Measurements from ENCODE around the gene LAMA3.
A peak's percentile ranks its signal among the peaks of the same experiment; 100 is the strongest.

The LAMA3 gene

DNA sequence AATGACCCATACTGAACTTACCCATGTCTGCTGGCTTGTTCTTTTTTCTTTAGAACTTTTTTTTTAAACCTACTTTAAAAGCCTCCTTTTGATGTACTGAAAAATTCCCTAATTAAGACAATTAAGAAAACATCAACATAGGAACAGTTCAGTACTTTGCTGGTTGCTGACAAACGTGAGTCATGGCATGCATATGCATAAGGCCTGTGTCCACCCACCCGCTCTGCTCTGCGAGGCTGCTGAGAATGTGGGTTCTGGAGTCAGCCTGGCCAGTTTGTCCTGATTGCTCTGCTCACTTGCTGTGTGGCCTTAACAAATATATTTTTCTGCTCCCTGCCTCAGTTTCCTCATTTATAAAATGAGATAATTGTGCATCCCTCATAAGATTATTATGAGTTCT is 27.3 kb downstream of the LAMA3 start:
- H3K36me3 ChIP-seq, result no peaks in the 10 kb centered on the region
- no peak overlapping the region for H3K27ac ChIP-seq
- H3K9me3 ChIP-seq, result no peaks in the 10 kb centered on the region
- peaks cover 0 to 28% (median 9%) of the 10 kb centered on the region in 4 donors for H3K4me1 ChIP-seq
- no peaks in the 10 kb centered on the region for H3K27me3 ChIP-seq
- intact Hi-C loops (cut with DNase I; ENCODE audit: low total_unique reads), result no loop called here
- H3K4me3 ChIP-seq, result no peak overlapping the region
- TF ChIP-seq, protein P1, sequence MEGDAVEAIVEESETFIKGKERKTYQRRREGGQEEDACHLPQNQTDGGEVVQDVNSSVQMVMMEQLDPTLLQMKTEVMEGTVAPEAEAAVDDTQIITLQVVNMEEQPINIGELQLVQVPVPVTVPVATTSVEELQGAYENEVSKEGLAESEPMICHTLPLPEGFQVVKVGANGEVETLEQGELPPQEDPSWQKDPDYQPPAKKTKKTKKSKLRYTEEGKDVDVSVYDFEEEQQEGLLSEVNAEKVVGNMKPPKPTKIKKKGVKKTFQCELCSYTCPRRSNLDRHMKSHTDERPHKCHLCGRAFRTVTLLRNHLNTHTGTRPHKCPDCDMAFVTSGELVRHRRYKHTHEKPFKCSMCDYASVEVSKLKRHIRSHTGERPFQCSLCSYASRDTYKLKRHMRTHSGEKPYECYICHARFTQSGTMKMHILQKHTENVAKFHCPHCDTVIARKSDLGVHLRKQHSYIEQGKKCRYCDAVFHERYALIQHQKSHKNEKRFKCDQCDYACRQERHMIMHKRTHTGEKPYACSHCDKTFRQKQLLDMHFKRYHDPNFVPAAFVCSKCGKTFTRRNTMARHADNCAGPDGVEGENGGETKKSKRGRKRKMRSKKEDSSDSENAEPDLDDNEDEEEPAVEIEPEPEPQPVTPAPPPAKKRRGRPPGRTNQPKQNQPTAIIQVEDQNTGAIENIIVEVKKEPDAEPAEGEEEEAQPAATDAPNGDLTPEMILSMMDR (IDR thresholded peaks at IDR 0.05), result no peak
- no peak for DNase-seq

DNA sequence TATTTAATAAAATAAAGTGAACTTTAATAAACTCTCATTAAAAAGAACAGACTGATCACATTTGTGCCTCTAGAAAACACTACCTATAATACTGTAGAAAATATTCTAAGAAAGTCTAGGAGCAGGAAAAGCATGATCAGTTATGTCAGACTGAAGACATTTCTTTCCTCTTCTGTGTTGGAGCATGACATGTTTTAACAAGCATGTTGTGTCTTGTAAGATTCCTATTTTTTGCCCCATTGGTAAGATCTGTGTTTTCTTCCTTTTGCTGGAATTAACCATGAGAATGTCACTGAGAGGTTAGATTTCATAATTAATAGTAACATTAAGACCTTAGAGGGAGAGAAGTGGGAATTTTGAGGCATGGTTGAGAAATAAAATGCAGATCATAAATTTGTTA is 27.7 kb downstream of the LAMA3 start:
- intact Hi-C loops (cut with DNase I; ENCODE audit: low total_unique reads), result no loop called here
- Histone ChIP-seq H3K4me1 (peaks cover 0 to 28% (median 9%) of the 10 kb centered on the region in 4 donors), H3K9me3 (no peaks in the 10 kb centered on the region), H3K36me3 (no peaks in the 10 kb centered on the region), H3K27me3 (no peaks in the 10 kb centered on the region), H3K4me3 (no peak overlapping the region), H3K27ac (no peak overlapping the region)
- no peak for DNase-seq
- TF ChIP-seq, protein P1 (IDR thresholded peaks at IDR 0.05), result no peak

DNA sequence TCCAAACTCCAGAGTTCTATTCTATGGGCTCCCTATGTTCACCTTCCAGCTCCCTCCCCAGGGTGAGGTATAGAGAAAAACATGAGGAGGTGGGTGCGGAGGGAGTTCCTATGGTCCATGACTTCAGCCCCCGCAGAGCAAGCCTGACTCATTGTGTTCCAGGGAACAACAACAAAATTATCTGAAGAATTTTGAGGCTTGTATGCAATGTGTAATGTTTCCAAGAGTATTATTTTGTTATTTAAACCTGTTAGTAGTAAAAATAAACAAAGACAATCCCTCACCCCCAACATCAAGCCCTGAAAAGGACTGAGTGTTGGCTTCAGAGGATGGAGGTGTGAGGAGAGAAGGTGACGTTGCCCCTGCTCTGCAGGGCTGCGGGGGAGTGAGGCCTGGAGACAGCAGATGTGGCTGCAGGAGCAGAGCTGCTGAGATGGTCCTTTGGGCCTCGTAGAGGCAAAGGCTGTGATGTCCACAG is 29.0 kb downstream of the LAMA3 start:
- Histone ChIP-seq H3K4me1 (peaks cover 0 to 28% (median 9%) of the 10 kb centered on the region in 4 donors), H3K27ac (peak overlapping the region in 1 of 2 donors; percentile 16), H3K9me3 (no peaks in the 10 kb centered on the region), H3K27me3 (no peaks in the 10 kb centered on the region), H3K36me3 (no peaks in the 10 kb centered on the region), H3K4me3 (no peak overlapping the region)
- TF ChIP-seq, protein P1 (IDR thresholded peaks at IDR 0.05), result no peak
- no peak for DNase-seq
- intact Hi-C loops (cut with DNase I; ENCODE audit: low total_unique reads), result no loop called here

DNA sequence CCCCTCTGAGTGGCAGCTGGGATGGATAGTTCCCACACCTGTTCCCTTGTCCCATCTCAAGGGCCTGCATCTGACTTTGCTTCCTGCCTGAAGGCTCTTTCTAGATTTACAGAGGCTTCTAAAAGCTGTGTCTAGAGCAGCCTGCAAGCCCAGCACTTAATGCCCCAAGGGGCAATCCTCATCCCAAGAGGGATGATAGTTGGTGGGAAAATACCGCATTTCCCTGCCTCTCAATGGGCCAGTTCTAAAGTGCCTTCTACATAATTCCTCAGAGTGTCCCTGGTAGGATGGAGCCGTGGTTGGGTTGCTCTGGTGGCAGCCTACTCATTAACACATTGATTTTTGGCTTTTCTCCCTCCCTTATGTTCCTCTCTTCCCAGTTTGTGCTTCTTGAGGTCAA is 29.5 kb downstream of the LAMA3 start:
- H3K27me3 ChIP-seq, result no peaks in the 10 kb centered on the region
- no peak for DNase-seq
- no peaks in the 10 kb centered on the region for H3K36me3 ChIP-seq
- H3K27ac ChIP-seq, result peak overlapping the region in 1 of 2 donors; percentile 16
- TF ChIP-seq, protein P1 (IDR thresholded peaks at IDR 0.05), result no peak
- peaks cover 0 to 28% (median 9%) of the 10 kb centered on the region in 4 donors for H3K4me1 ChIP-seq
- intact Hi-C loops (cut with DNase I; ENCODE audit: low total_unique reads), result no loop called here
- no peak overlapping the region for H3K4me3 ChIP-seq
- no peaks in the 10 kb centered on the region for H3K9me3 ChIP-seq

DNA sequence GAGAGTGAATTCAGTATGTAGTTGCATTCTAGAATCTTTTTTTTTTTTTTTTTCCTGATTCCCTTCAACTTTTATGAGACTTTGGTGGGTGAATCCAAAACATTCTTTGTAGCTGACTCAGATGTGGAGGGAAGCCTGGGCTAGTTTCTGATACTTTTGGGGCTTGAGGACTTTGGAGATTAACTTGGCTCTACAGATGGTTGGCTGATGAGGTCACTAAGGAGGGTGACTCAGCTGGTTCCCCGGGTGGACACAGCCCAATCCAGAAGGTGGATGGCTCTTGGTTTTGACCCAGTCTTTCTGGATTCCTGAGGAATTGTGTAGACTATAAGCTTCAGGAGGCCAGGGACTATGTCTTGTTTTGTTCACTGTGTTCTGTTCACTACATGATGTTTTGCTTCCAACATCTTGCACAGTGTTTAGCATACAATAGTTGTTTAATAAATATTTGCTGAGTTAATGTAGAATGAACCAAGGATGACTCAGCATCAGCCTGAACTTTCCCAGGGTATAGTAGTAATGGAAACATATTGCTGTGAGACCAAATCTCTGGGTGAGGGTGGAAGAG is 30.5 kb downstream of the LAMA3 start:
- DNase-seq, result no peak
- Histone ChIP-seq H3K27me3 (no peaks in the 10 kb centered on the region), H3K4me3 (no peak overlapping the region), H3K36me3 (no peaks in the 10 kb centered on the region), H3K27ac (peak overlapping the region in 1 of 2 donors; percentile 22), H3K4me1 (peaks cover 0 to 28% (median 9%) of the 10 kb centered on the region in 4 donors), H3K9me3 (no peaks in the 10 kb centered on the region)
- intact Hi-C loops (cut with DNase I; ENCODE audit: low total_unique reads), result no loop called here
- TF ChIP-seq, protein P1 (IDR thresholded peaks at IDR 0.05), result no peak
